HG03103 (cell line): Measurements from ENCODE around the gene MYEOV.

Source experiments
- ATAC-seq: cut with Tn5 transposase; IDR thresholded peaks from one replicate; pipeline ENCODE4 v1.9.1; 2021; ENCODE audit warnings: low read depth; ENCODE audit not compliant: unreplicated experiment

MYEOV gene

GRCh38 chr11:69300120-69301060 is 6.4 kb downstream of the MYEOV start:
- no peak for ATAC-seq

- no peak for ATAC-seq
Measured at GRCh38 chr11:69301081-69301454, 7.1 kb downstream of the MYEOV start.

GRCh38 chr11:69301455-69302401 is 7.8 kb downstream of the MYEOV start:
- no peak for ATAC-seq

GRCh38 chr11:69302447-69303020 is 8.6 kb downstream of the MYEOV start:
- no peak for ATAC-seq

GRCh38 chr11:69303427-69303826 is 9.5 kb downstream of the MYEOV start:
- ATAC-seq: no peak

- no peak for ATAC-seq
Measured at GRCh38 chr11:69304258-69304657, 10.3 kb downstream of the MYEOV start.

GRCh38 chr11:69304686-69305085 is 10.7 kb downstream of the MYEOV start:
- ATAC-seq: no peak

- ATAC-seq: no peak
Measured at GRCh38 chr11:69305885-69306540, 12.1 kb downstream of the MYEOV start.

- no peak for ATAC-seq
Measured at GRCh38 chr11:69306821-69307220, 12.9 kb downstream of the MYEOV start.

GRCh38 chr11:69307421-69307820 is 13.5 kb downstream of the MYEOV start:
- ATAC-seq: no peak

GRCh38 chr11:69307871-69308431 is 14.0 kb downstream of the MYEOV start:
- ATAC-seq: no peak

- ATAC-seq: no peak
Measured at GRCh38 chr11:69308491-69308911, 14.5 kb downstream of the MYEOV start.

- no peak for ATAC-seq
Measured at GRCh38 chr11:69308936-69309615, 15.1 kb downstream of the MYEOV start.

GRCh38 chr11:69309631-69310280 is 15.8 kb downstream of the MYEOV start:
- ATAC-seq: no peak

GRCh38 chr11:69310351-69310750 is 16.4 kb downstream of the MYEOV start:
- ATAC-seq: no peak

GRCh38 chr11:69310934-69311766 is 17.2 kb downstream of the MYEOV start:
- ATAC-seq: no peak

GRCh38 chr11:69311767-69312385 is 17.9 kb downstream of the MYEOV start:
- no peak for ATAC-seq
